ENCODE results near the gene SERPINE2.

DNA sequence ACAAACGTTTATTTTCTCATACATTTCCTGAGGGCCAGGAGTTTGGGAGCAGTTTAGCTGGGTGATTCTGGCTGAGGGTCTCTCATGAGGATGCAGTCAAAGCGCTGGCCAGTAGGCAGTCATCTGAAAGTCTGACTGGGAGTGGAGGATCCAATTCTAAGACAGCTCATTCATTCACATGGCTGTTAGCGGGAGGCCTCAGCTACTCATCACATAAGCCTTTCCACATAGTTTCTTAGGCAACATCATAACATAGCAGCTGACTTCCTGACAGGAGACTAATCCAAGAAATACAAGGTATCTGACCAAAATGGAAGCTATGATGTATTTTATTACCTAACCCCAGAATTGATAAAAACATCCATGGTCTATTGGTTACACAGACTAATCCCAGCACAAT lies 84.7 kb downstream of the SERPINE2 start:
- TF ChIP-seq POLR2A (IDR thresholded peaks at IDR 0.05; ENCODE audit: low read length) = no peak
- no peak for TF ChIP-seq GATA1 (IDR thresholded peaks at IDR 0.05; ENCODE audit: low read depth, low read length)

Measured in erythroblast (primary cell).